HFF-Myc (cell line): ENCODE results near the gene NPAS2.

Experiments
- DNase-seq: peaks from one replicate; pipeline ENCODE4 v3.0.0-alpha.2; 2011; ENCODE audit warnings: low read depth; ENCODE audit errors: extremely low read depth
- H3K4me3 ChIP-seq: replicated peaks from 2 replicates; pipeline ENCODE4 v1.5.1; 2011; ENCODE audit warnings: low read depth, mild to moderate bottlenecking, control low read depth, low read length
- CTCF ChIP-seq: IDR thresholded peaks from 2 replicates; pipeline ENCODE4 v1.5.1; 2012; ENCODE audit warnings: mild to moderate bottlenecking, low read depth, low read length, control low read depth; ENCODE audit errors: missing control alignments

Gene NPAS2

GRCh38 chr2:100924122-100924519 lies 104.2 kb downstream of the NPAS2 start:
- H3K4me3 ChIP-seq: no peak overlapping the region
- TF ChIP-seq CTCF: no peak
- DNase-seq: no peak

GRCh38 chr2:100924520-100925451 lies 104.8 kb downstream of the NPAS2 start:
- no peak for TF ChIP-seq CTCF
- DNase-seq: no peak
- H3K4me3 ChIP-seq: no peak overlapping the region

GRCh38 chr2:100928235-100928634 lies 108.3 kb downstream of the NPAS2 start:
- TF ChIP-seq CTCF: no peak
- DNase-seq: no peak
- H3K4me3 ChIP-seq: no peak overlapping the region

- no peak for DNase-seq
- H3K4me3 ChIP-seq: no peak overlapping the region
- TF ChIP-seq CTCF: no peak
Measured at GRCh38 chr2:100929147-100929546, 109.2 kb downstream of the NPAS2 start.

- no peak for TF ChIP-seq CTCF
- H3K4me3 ChIP-seq: no peak overlapping the region
- DNase-seq: no peak
Measured at GRCh38 chr2:100934504-100935371, 114.8 kb downstream of the NPAS2 start.

GRCh38 chr2:100935372-100935752 lies 115.4 kb downstream of the NPAS2 start:
- H3K4me3 ChIP-seq: no peak overlapping the region
- no peak for DNase-seq
- TF ChIP-seq CTCF: no peak
